Keratinocyte (primary cell): ENCODE results near the gene ZNF512B. TPM values are rescaled to one million over a fixed set of nuclear protein-coding genes. Genes with fewer than 3 reads are reported as not detected.

Source experiments
- DNase-seq: peaks from one replicate; pipeline ENCODE4 v3.0.0-alpha.2; 2011; ENCODE audit warnings: low read depth, missing footprints, low spot score
- FAIRE-seq: peaks from 2 replicates; lab custom pipeline; 2011; peaks lifted over from hg19 to GRCh38; lab: Jason Lieb, UNC
- H2AFZ ChIP-seq: 2 replicates; pipeline ENCODE4 v1.6.0; 2012; ENCODE audit warnings: low read length, control low read depth, inconsistent platforms; ENCODE audit not compliant: control insufficient read depth
- H3K27ac ChIP-seq: 2 replicates; pipeline ENCODE4 v1.5.1; 2011; ENCODE audit warnings: low read length; ENCODE audit not compliant: control insufficient read depth, insufficient read depth
- H3K27me3 ChIP-seq: 3 replicates; pipeline ENCODE4 v1.6.0; 2011; ENCODE audit warnings: low read length; ENCODE audit not compliant: control insufficient read depth, insufficient read depth; ENCODE audit errors: extremely low read depth
- H3K36me3 ChIP-seq, 2 experiments: 2 replicates in 1 of 2; 3 replicates in 1 of 2; pipeline ENCODE4 v1.5.1; 2011; ENCODE audit warnings: low read length in 2 of 2, mild to moderate bottlenecking in 1 of 2; ENCODE audit not compliant: control insufficient read depth in 2 of 2, insufficient read depth in 2 of 2; ENCODE audit errors: extremely low read depth in 1 of 2
- H3K4me1 ChIP-seq: 3 replicates; pipeline ENCODE4 v1.5.1; 2011; ENCODE audit warnings: low read length; ENCODE audit not compliant: control insufficient read depth, insufficient read depth; ENCODE audit errors: extremely low read depth
- H3K4me2 ChIP-seq: 3 replicates; pipeline ENCODE4 v1.6.0; 2011; ENCODE audit warnings: low read depth, low read length; ENCODE audit not compliant: control insufficient read depth, insufficient read depth; ENCODE audit errors: extremely low read depth
- H3K4me3 ChIP-seq, 3 experiments: fragments of 200-600 bp in 1 of 3; sonication (generic) in 1 of 3; 2 replicates in 2 of 3; 3 replicates in 1 of 3; pipeline ENCODE4 v1.5.1; 2011 to 2016; ENCODE audit warnings: low read length in 3 of 3, mild to moderate bottlenecking in 3 of 3, control low read depth in 2 of 3, inconsistent platforms in 1 of 3, low read depth in 1 of 3, mixed read lengths in 1 of 3, mixed run types in 1 of 3, moderate library complexity in 1 of 3; ENCODE audit not compliant: control insufficient read depth in 2 of 3, insufficient read depth in 2 of 3; ENCODE audit errors: extremely low read depth in 1 of 3
- H3K79me2 ChIP-seq: 2 replicates; pipeline ENCODE4 v1.6.0; 2012; ENCODE audit warnings: low read length; ENCODE audit not compliant: control insufficient read depth, insufficient read depth
- H3K9ac ChIP-seq: 3 replicates; pipeline ENCODE4 v1.6.0; 2011; ENCODE audit warnings: low read length; ENCODE audit not compliant: control insufficient read depth, insufficient read depth; ENCODE audit errors: extremely low read depth
- H3K9me1 ChIP-seq: 3 replicates; pipeline ENCODE4 v1.6.0; 2011; ENCODE audit warnings: low read length; ENCODE audit not compliant: control insufficient read depth, insufficient read depth; ENCODE audit errors: extremely low read depth
- H3K9me3 ChIP-seq: 2 replicates; pipeline ENCODE4 v1.5.1; 2012; ENCODE audit warnings: low read depth, low read length; ENCODE audit not compliant: control insufficient read depth
- H4K20me1 ChIP-seq: 3 replicates; pipeline ENCODE4 v1.6.0; 2011; ENCODE audit warnings: low read length; ENCODE audit not compliant: control insufficient read depth, insufficient read depth; ENCODE audit errors: extremely low read depth
- CTCF ChIP-seq, 3 experiments: IDR thresholded peaks in 1 of 3; conservative IDR thresholded peaks in 1 of 3; optimal IDR thresholded peaks in 1 of 3; 2 replicates in 2 of 3; 3 replicates in 1 of 3; pipeline versions ENCODE3 to v1.5.1; 2011; ENCODE audit warnings: low read length in 3 of 3, mild to moderate bottlenecking in 3 of 3, moderate library complexity in 2 of 3, control low read depth in 1 of 3, inconsistent platforms in 1 of 3; ENCODE audit not compliant: insufficient read depth in 2 of 3; ENCODE audit errors: extremely low read depth in 1 of 3
- EZH2 ChIP-seq: IDR thresholded peaks from one replicate; pipeline ENCODE4 v1.6.1; 2012; ENCODE audit warnings: inconsistent platforms, mild to moderate bottlenecking, low read length, moderate library complexity
- dilution Hi-C: fragments of 300-500 bp; cut with MboI; formaldehyde crosslinking; loops from one replicate; pipeline ENCODE4 v1.7.0; 2020; ENCODE audit warnings: low sequenced_read_pairs; ENCODE audit not compliant: extremely low pct_ligation_motif_present
- polyA plus RNA-seq, 5 experiments: library from polyadenylated mRNA; depleted of rRNA in 3 of 5; stranded (reverse) in 3 of 5; stranded (forward) in 1 of 5; unstranded in 1 of 5; fragments of >200 nt; gene quantifications; 1 replicate in 1 of 5; 2 replicates in 3 of 5; 3 replicates in 1 of 5; pipeline versions ENCODE4 v1.2.1 to v1.2.3, GENCODE V29; 2011 to 2012; ENCODE audit warnings: missing spikeins in 2 of 5, low read depth in 1 of 5, low replicate concordance in 1 of 5

ZNF512B gene
- polyA plus RNA-seq, 1 donor (not counting 4 experiments of a cell fraction or from before 2014, with no cell fraction given): 2.4 TPM

GRCh38 chr20:63913768-63914167 lies 56.0 kb downstream of the ZNF512B start:
- no peak overlapping the region for H3K27ac ChIP-seq
- peaks cover 9 to 18% of the 10 kb centered on the region in 2 experiments for H3K36me3 ChIP-seq
- dilution Hi-C loops: no loop called here

GRCh38 chr20:63911176-63911575 lies 58.6 kb downstream of the ZNF512B start:
- no peaks in the 10 kb centered on the region for H3K27me3 ChIP-seq
- peaks cover 2% of the 10 kb centered on the region for H3K9me1 ChIP-seq
- peak overlapping the region; percentile 65 for H3K9ac ChIP-seq
- no peaks in the 10 kb centered on the region for H3K9me3 ChIP-seq
- H3K36me3 ChIP-seq: peaks cover 8 to 16% of the 10 kb centered on the region in 2 experiments
- FAIRE-seq (peak; percentile 51), DNase-seq (peak; percentile 72)
- H3K4me1 ChIP-seq: peaks cover 35% of the 10 kb centered on the region
- H3K79me2 ChIP-seq: peaks cover 90% of the 10 kb centered on the region
- H3K4me2 ChIP-seq: peak overlapping the region; percentile 90
- peak overlapping the region; percentile 74 for H3K27ac ChIP-seq
- no peak overlapping the region for H2AFZ ChIP-seq
- H3K4me3 ChIP-seq: peak overlapping the region; percentile 5 to 56 (median 51)
- no peak for TF ChIP-seq CTCF (optimal IDR thresholded peaks at IDR 0.05 in 1 of 3, IDR thresholded peaks at IDR 0.05 in 1 of 3, conservative IDR thresholded peaks at IDR 0.05 in 1 of 3; ENCODE audit: extremely low read depth in 1 of 3, insufficient read depth in 2 of 3, low read length in 3 of 3)
- TF ChIP-seq EZH2: no peak
- dilution Hi-C loops: no loop called here
- peaks cover 6% of the 10 kb centered on the region for H4K20me1 ChIP-seq

More at GRCh38 chr20:63913768-63914167, 56.0 kb downstream of the ZNF512B start:
- Histone ChIP-seq H3K4me2 (no peak overlapping the region), H3K9ac (no peak overlapping the region), H3K9me3 (no peaks in the 10 kb centered on the region), H3K9me1 (peaks cover 2% of the 10 kb centered on the region), H4K20me1 (peaks cover 2% of the 10 kb centered on the region), H3K4me1 (peaks cover 32% of the 10 kb centered on the region), H2AFZ (no peak overlapping the region), H3K79me2 (peaks cover 88% of the 10 kb centered on the region), H3K4me3 (no peak overlapping the region), H3K27me3 (no peaks in the 10 kb centered on the region)
- DNase-seq (no peak), FAIRE-seq (no peak)
- TF ChIP-seq CTCF (optimal IDR thresholded peaks at IDR 0.05 in 1 of 3, IDR thresholded peaks at IDR 0.05 in 1 of 3, conservative IDR thresholded peaks at IDR 0.05 in 1 of 3; ENCODE audit: extremely low read depth in 1 of 3, insufficient read depth in 2 of 3, low read length in 3 of 3): no peak
- no peak for TF ChIP-seq EZH2
